PFSK-1 (cell line): ENCODE measurements around the gene TUT1.

Experiments used
- FOXP2 ChIP-seq: optimal IDR thresholded peaks from 2 replicates; pipeline ENCODE3; 2011; ENCODE audit warnings: borderline replicate concordance, control low read depth, inconsistent platforms; ENCODE audit not compliant: insufficient read depth; ENCODE audit errors: extremely low read length, extremely low read depth
- POLR2AphosphoS5 ChIP-seq: IDR thresholded peaks from 2 replicates; pipeline ENCODE4 v1.6.1; 2012; ENCODE audit warnings: low read depth, mild to moderate bottlenecking, control low read depth, low read length, moderate library complexity
- REST ChIP-seq, 2 experiments: IDR thresholded peaks; 2 replicates each; pipeline versions ENCODE4 v1.6.1 to v1.8.0; 2011 to 2012; ENCODE audit warnings: low read depth in 2 of 2, low read length in 2 of 2, control low read depth in 1 of 2, inconsistent platforms in 1 of 2, mild to moderate bottlenecking in 1 of 2, moderate library complexity in 1 of 2; ENCODE audit not compliant: insufficient read depth in 1 of 2
- SIN3A ChIP-seq: IDR thresholded peaks from 2 replicates; pipeline ENCODE4 v1.6.1; 2012; ENCODE audit warnings: mild to moderate bottlenecking, low read length, moderate library complexity, borderline replicate concordance; ENCODE audit not compliant: insufficient read depth
- TAF1 ChIP-seq: IDR thresholded peaks from 2 replicates; pipeline ENCODE4 v1.6.1; 2012; ENCODE audit warnings: low read length, control low read depth, borderline replicate concordance; ENCODE audit not compliant: insufficient read depth

The TUT1 gene

GRCh38 chr11:62621567-62622470 is 30.5 kb upstream of the TUT1 start, which contains the start of gene B3GAT3:
Gene B3GAT3 (minus strand): TSS chr11:62621986. CDS start chr11:62621947, 39 bp downstream.
- TF ChIP-seq POLR2AphosphoS5 (peak; percentile 93), FOXP2 (peak; percentile 98), SIN3A (peak; percentile 95; the same call in 1 of the 2 replicates), TAF1 (no peak; the same call in 1 of the 2 replicates), REST (IDR thresholded peaks at IDR 0.05; ENCODE audit: insufficient read depth in 1 of 2, low read depth in 2 of 2, low read length in 2 of 2) (peak in 1 of 2 experiments; percentile 10; a peak in 2 of 4 replicates)

DNA sequence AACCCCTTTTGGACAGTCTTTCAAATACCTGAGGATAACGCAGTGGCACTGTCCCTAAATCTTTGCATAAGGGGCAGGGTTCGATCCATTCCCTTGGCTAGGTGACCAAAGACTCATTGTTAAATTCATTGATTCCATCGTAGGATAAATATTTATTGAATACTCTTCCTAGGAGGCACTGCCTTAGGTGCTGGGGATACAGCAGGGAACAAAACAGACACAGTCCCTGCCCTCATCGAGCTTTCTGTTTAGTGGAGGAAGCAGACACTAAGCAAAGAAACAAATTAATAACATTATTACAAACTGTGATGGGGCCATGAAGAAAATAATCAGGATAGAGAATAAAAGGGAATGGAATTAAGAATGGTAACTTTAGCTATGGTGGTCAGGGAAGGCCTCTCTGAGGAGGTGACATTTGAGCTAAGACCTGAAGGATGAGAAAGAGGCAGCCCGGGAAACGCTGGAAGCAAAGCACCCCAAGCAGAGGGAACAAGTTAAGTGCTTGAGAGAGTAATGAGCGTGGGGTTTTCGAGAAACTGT is 29.8 kb upstream of the TUT1 start:
- no peak for TF ChIP-seq FOXP2
- no peak for TF ChIP-seq POLR2AphosphoS5
- TF ChIP-seq TAF1: no peak
- TF ChIP-seq REST (IDR thresholded peaks at IDR 0.05; ENCODE audit: insufficient read depth in 1 of 2, low read depth in 2 of 2, low read length in 2 of 2): no peak
- no peak for TF ChIP-seq SIN3A

DNA sequence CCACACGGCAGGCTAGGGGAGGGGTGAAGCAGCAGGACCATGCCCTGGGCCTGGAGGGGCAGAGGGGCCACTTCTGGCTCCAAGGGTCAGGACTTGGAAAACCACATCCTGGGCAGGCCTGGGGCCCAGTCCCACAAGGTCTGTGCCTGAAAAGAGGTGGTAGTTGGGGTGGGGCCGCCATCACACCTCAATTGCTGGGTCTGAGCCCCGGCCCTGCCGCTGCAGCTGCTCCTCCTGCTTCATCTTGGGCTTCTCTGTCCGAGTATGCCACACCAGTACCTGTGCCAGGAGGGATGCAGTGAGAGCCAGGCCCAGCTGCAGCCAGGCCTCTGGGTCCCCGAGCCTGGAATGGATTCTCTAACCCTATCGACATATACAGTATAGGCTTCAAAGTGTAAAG is 24.2 kb upstream of the TUT1 start:
- no peak for TF ChIP-seq REST (IDR thresholded peaks at IDR 0.05; ENCODE audit: insufficient read depth in 1 of 2, low read depth in 2 of 2, low read length in 2 of 2)
- TF ChIP-seq TAF1: no peak

DNA sequence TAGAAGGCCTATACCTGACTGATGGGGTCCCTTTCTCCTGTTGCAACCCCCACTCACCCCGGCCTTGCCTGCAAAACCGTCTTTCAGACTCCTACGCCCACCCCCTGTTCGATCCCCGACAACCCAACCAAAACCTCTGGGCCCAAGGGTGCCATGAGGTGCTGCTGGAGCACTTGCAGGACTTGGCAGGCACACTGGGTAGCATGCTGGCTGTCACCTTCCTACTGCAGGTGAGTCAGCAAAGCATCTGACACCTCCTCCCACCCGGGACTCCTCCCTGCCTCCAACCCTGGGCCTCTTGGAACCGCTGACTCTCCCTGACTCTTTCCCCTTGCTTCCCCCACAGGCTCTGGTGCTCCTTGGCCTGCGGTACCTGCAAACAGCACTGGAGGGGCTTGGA is 23.0 kb upstream of the TUT1 start:
- TF ChIP-seq SIN3A: no peak
- no peak for TF ChIP-seq REST (IDR thresholded peaks at IDR 0.05; ENCODE audit: insufficient read depth in 1 of 2, low read depth in 2 of 2, low read length in 2 of 2)
- TF ChIP-seq FOXP2: no peak
- TF ChIP-seq TAF1: no peak
- TF ChIP-seq POLR2AphosphoS5: no peak
